PFSK-1 (cell line): ENCODE results near the gene ATRNL1.

ENCODE experiments used
- FOXP2 ChIP-seq: optimal IDR thresholded peaks from 2 replicates; pipeline ENCODE3; 2011; ENCODE audit warnings: borderline replicate concordance, control low read depth, inconsistent platforms; ENCODE audit not compliant: insufficient read depth; ENCODE audit errors: extremely low read length, extremely low read depth
- POLR2AphosphoS5 ChIP-seq: IDR thresholded peaks from 2 replicates; pipeline ENCODE4 v1.6.1; 2012; ENCODE audit warnings: low read depth, mild to moderate bottlenecking, control low read depth, low read length, moderate library complexity
- REST ChIP-seq, 2 experiments: IDR thresholded peaks; 2 replicates each; pipeline versions ENCODE4 v1.6.1 to v1.8.0; 2011 to 2012; ENCODE audit warnings: low read depth in 2 of 2, low read length in 2 of 2, control low read depth in 1 of 2, inconsistent platforms in 1 of 2, mild to moderate bottlenecking in 1 of 2, moderate library complexity in 1 of 2; ENCODE audit not compliant: insufficient read depth in 1 of 2
- SIN3A ChIP-seq: IDR thresholded peaks from 2 replicates; pipeline ENCODE4 v1.6.1; 2012; ENCODE audit warnings: mild to moderate bottlenecking, low read length, moderate library complexity, borderline replicate concordance; ENCODE audit not compliant: insufficient read depth
- TAF1 ChIP-seq: IDR thresholded peaks from 2 replicates; pipeline ENCODE4 v1.6.1; 2012; ENCODE audit warnings: low read length, control low read depth, borderline replicate concordance; ENCODE audit not compliant: insufficient read depth

The ATRNL1 gene

GRCh38 chr10:115747811-115748210 is 654.6 kb downstream of the ATRNL1 start:
- TF ChIP-seq POLR2AphosphoS5 (no peak), TAF1 (no peak), FOXP2 (no peak), SIN3A (no peak), REST (IDR thresholded peaks at IDR 0.05; ENCODE audit: insufficient read depth in 1 of 2, low read depth in 2 of 2, low read length in 2 of 2) (no peak)

- no peak for TF ChIP-seq TAF1
- no peak for TF ChIP-seq FOXP2
- no peak for TF ChIP-seq SIN3A
- TF ChIP-seq REST (IDR thresholded peaks at IDR 0.05; ENCODE audit: insufficient read depth in 1 of 2, low read depth in 2 of 2, low read length in 2 of 2), result no peak
- TF ChIP-seq POLR2AphosphoS5, result no peak
Measured at GRCh38 chr10:115760131-115760530, 667.0 kb downstream of the ATRNL1 start.

- no peak for TF ChIP-seq SIN3A
Measured at GRCh38 chr10:115761166-115761565, 668.0 kb downstream of the ATRNL1 start.

- TF ChIP-seq REST (IDR thresholded peaks at IDR 0.05; ENCODE audit: insufficient read depth in 1 of 2, low read depth in 2 of 2, low read length in 2 of 2) (no peak), POLR2AphosphoS5 (no peak), FOXP2 (no peak), SIN3A (no peak), TAF1 (no peak)
Measured at GRCh38 chr10:115762029-115762428, 668.9 kb downstream of the ATRNL1 start.

- no peak for TF ChIP-seq FOXP2
Measured at GRCh38 chr10:115771755-115772154, 678.6 kb downstream of the ATRNL1 start.

- TF ChIP-seq FOXP2 (no peak), POLR2AphosphoS5 (no peak), SIN3A (no peak), TAF1 (no peak), REST (IDR thresholded peaks at IDR 0.05; ENCODE audit: insufficient read depth in 1 of 2, low read depth in 2 of 2, low read length in 2 of 2) (no peak)
Measured at GRCh38 chr10:115772606-115773005, 679.4 kb downstream of the ATRNL1 start.
